Measurements from ENCODE around the gene TEX44. TPM values are rescaled to one million over a fixed set of nuclear protein-coding genes. Genes with fewer than 3 reads are reported as not detected.

The TEX44 gene
- not detected in 2 replicates for total RNA-seq

GRCh38 chr2:231592636-231593145 lies at the start of gene TEX44:
Gene TEX44 (plus strand): TSS chr2:231592864. CDS start chr2:231592952, 88 bp downstream.

Other genes with a start within 250 kb of the TEX44 start
- 0.12 and 0.65 TPM in 2 replicates for gene B3GNT7, start 197.2 kb upstream of the TEX44 start, total RNA-seq
- gene NCL, start 128.4 kb upstream of the TEX44 start, total RNA-seq = 95.8 and 100 TPM in 2 replicates
- under 0.01 TPM in 1 of 2 replicates, not detected in the other for gene NMUR1, start 62.4 kb upstream of the TEX44 start, total RNA-seq
- 371 and 477 TPM in 2 replicates for gene PTMA, start 115.7 kb downstream of the TEX44 start, total RNA-seq
- 13.5 and 16.5 TPM in 2 replicates for gene PDE6D, start 188.4 kb downstream of the TEX44 start, total RNA-seq
- 18.6 and 21.1 TPM in 2 replicates for gene COPS7B, start 193.6 kb downstream of the TEX44 start, total RNA-seq